GM19438 (cell line): ENCODE measurements around the gene SLC45A1.

Experiments
- ATAC-seq: cut with Tn5 transposase; IDR thresholded peaks from one replicate; pipeline ENCODE4 v1.9.1; 2021; ENCODE audit warnings: low read depth; ENCODE audit not compliant: unreplicated experiment

SLC45A1 gene

DNA sequence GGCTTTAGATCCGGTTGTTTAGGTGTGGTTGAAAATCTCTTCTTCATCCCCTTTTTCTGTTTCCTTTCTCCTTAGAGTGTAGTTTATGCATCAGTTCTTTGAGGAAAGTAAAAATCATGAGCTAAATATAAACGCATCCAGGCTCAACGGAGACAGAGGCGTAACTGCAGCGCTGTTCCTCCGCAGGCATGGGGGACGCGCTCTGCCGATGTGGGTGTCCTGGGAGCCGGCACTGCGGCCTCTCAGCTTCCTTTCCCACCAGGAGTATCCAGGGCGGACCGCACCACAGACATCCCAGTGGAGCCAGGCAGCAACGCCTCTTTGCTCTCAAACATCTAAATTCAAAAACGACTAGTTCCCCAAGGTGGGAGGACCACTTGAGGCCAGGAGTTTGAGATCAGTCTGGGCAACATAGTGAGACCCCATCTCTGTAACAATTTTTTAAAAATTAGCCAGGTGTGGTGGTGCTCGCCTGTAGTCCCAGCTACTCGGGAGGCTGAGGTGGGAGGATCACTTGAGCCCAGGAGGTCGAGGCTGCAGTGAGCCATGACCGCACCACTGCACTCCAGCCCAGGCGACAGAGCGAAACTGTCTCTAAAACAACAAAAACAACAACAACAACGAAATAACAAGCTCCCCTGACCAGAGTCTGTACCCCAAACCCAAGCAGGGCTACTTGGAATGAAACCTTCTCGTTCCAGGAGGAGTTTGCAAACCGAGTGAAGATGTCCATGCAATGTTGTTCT, 16.4 kb downstream of the SLC45A1 start:
- no peak for ATAC-seq

DNA sequence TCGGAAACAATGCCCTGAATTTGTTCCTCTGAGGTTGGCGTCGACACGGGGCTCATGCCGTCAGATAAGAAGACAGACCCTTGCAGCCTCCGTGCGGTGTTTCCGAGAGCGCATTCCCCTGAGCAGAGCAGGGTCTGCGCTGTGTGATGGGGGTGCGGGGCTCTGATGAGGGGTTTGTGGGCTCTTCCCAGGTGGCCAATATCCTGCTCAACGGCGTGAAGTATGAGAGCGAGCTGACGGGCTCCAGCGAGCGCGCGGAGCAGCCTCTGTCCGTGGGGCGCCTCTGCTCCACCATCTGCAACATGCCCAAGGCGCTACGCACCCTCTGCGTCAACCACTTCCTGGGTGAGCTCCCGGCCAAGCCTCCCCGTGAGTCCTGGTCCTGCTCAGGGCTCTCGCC, 17.3 kb downstream of the SLC45A1 start:
- ATAC-seq: no peak

DNA sequence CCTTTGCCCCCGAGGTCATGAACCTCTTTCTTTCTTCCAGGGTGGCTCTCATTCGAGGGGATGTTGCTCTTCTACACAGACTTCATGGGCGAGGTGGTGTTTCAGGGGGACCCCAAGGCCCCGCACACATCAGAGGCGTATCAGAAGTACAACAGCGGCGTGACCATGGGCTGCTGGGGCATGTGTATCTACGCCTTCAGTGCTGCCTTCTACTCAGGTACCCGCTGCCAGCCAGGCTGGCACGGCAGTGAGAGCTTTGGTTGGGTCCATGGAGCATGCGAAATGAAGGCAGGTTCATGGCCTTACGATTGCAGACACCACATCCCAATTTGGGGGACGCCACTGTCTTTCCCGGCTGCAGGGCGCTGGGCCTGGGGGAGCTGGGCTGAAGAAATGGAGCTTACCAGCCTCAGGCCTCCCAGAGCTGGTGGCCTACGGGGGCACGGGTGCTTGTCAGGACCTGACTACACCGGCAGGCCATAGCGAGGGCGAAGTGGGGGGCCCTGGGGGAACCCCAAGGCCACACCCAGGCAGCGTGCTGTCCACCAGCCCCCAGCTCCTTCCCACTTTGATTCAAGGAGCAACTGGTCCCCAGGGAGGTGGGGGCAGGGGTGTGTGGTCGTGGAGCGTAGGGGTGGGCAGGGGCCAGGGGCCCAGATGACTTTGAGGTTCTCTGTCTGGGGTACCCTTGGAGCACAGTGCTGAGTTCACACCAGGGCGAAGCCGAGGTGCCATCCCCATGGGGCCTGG, 20.0 kb downstream of the SLC45A1 start:
- no peak for ATAC-seq

DNA sequence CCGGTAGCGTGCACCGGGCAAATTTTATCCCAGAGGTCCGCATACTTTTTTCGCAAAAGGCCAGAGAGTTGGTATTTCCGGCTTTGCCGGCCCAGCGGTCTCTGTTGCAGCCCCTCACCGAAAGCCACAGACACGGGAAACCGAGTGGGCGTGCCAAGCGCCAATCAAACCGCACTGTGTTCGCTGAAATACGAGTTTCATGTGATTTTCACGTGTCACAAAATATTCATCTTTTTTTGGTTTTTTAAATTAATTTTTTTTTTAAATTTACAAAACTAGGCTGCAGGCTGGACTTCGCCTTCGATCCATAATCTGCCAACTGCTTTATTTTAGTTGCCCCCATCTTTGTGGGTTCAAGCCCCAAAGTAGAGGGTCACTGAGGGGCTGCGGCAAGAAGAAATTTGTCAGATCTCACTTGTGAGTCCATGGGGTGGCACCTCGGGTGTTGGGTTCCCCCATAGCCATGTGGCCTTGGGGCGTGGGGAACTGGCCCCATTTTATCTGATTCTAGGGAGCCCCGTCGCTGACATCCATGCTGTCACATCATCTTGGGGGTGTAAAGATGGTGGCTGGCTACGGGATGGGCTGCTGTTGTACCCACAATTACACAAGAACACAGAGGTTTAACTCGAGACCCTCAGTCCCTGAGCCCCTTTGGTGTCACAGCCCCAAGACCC, 20.8 kb downstream of the SLC45A1 start:
- ATAC-seq: no peak

DNA sequence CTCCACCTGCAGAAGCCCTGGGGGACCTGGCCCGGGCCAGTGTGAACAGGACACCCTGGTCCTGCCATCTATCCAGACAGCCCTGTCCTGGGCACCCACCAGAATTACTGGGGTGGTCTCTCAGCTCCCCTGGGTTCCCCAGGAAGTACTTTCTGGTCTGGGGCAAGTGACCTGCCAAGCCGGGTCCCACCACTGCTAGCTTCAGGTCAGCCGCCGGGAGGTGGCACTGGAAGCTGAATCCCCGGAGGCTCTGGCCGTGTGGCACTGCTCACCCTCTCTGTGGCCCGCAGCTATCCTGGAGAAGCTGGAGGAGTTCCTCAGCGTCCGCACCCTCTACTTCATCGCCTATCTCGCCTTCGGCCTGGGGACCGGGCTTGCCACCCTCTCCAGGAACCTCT, 21.3 kb downstream of the SLC45A1 start:
- ATAC-seq: no peak

DNA sequence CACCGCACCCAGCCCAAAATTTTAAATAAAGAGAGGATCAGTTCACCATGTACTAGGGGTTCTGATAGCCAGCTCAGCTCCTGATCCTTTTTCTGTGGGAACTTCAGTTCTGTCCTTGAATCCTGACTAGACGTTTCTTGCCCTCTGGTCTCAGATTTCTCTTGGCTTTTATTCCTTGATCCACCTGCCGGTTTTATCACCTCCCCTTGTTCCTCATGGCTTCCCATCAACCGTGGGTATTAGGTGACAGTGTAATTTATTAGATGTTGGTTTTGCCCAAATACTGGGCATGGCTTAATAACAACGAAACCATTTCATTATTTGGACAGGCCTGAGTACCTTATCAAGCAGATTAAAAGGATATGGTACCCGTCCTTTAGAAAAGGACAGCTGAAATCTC, 22.5 kb downstream of the SLC45A1 start:
- ATAC-seq: no peak

DNA sequence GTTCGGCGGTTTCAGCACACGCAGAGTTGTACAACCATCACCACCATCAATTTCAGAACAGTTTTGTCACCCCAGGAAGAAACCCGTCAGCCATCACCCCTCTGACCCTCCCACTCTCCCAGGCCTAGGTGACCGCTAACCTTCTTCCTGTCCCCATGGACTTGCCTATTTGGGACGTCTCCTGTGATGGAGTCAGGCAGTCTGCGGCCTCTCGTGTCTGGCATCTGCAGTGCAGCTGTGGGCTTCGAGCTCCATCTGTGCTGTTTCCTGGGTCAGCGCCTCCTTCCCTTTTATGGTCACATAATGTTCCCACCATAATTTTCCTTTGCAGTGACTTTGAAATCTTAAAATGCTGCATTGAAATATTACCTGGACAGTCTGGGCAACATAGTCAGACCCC, 24.4 kb downstream of the SLC45A1 start:
- no peak for ATAC-seq

DNA sequence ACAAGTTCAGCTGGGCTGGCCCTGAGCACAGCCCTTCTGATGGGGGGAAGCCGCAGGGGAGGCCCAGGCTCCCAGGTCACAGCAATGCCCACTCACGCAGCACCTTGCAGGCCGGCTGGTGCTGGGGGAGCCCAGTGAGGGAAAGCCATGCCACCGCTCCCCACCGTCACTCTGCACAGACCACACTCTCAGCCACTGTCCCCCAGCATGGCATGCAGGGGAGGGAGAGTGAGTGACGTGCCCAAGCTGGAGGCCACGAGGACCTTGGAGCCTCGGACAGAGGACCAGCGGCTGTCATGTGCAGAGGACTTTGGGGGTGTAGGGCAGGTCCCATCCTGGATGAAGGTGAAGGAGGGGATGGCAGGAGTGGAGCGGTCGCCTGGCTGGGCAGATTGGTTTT, 25.1 kb downstream of the SLC45A1 start:
- ATAC-seq: no peak

DNA sequence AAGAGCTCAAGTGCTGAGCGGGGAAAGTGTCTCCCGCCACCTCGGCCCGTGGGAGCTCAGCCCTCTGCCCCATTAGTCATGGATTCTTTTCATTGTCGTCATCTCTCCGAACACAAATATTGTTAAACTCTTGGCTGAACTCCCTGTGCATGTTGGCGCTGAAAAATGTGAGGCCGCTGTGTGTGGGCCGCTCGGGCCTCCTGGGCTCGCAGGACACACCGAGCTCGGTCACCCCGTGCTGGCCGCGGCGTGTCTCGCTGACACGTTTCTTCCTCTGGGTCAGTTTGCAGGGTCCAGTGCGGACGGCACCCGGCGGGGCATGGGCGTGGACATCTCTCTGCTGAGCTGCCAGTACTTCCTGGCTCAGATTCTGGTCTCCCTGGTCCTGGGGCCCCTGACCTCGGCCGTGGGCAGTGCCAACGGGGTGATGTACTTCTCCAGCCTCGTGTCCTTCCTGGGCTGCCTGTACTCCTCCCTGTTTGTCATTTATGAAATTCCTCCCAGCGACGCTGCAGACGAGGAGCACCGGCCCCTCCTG, 25.6 kb downstream of the SLC45A1 start:
- ATAC-seq: no peak

DNA sequence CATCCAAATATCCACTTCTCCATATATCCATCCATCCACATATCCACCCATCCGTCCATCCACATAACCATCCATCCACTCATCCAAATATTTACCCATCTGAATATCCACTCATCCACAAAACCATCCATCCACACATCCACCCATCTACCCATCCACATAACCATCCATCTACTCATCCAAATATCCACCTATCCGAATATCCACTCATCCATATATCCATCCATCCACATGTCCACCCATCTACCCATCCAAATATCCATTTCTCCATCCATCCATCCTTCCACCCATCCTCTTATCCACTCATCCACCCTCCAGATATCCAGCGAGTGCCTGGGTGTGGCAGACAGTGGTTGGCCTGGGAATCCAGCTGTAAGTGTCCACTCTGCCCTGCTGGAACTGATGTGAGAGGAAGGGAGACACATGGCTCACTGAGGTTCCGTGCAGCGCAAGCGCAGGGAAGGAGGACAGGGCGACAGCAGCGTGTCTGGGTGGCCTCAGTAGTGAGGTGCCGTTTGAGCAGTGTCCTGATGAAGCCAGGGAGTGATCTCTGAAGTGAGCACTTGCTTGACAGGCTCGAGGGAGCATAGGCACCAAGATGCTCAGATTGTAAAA, 27.1 kb downstream of the SLC45A1 start:
- ATAC-seq: no peak

DNA sequence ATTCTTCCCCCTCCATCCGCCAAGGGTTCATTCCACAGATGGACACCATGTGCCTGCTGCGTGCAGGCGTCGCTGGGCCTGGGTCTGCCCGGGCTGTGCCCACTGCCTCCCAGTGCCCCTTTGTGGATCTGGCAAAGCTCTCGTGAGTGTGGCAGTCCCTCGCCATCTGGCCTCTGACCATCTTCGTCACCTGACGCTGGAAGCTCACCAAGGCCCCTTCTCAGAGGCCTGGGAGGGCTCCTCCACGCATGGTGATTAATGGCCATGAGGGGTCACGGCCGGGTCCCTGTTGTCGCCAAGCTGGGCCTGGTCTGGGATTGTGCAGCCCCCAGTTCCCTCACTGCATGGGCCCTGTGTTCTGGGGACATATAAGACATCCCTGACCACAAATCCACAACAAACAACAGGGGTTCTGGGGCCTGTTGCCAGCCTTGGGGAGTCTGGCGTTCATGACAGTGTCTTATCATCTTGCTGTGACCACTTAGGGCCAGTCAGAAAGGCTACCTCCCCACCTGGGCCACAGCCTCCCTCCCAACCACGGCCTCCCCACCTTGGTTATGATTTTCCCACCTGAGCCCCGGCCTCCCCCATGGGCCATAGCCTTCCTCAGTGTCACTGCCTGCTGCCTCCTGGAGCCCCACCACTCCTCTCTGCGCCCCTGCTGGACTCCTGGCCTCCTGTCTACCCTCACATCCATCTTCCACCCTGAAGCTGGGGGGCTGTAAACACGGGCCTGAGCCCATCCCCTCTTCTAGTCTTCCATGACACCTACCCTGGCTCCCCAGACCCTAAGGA, 27.9 kb downstream of the SLC45A1 start:
- no peak for ATAC-seq

DNA sequence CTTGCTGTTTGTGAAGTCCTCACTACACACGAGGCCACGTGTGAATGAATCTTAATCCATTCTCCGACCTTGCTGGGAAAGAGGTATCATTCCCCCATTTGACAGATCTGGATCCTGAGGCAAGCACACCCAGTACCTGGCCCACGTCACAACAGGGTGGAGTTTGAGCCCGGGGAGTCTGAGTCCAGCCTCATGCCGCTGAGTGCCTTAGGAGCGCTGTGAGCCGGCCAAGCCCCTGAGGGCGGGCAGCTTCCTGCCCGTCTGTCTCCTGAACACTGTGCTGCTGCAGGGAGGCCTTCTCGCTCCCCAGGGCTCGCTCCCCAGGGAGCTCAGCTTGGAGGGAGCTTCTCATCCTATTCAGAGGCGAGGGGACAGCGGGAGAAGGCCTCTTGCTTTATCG, 29.7 kb downstream of the SLC45A1 start:
- ATAC-seq: no peak

DNA sequence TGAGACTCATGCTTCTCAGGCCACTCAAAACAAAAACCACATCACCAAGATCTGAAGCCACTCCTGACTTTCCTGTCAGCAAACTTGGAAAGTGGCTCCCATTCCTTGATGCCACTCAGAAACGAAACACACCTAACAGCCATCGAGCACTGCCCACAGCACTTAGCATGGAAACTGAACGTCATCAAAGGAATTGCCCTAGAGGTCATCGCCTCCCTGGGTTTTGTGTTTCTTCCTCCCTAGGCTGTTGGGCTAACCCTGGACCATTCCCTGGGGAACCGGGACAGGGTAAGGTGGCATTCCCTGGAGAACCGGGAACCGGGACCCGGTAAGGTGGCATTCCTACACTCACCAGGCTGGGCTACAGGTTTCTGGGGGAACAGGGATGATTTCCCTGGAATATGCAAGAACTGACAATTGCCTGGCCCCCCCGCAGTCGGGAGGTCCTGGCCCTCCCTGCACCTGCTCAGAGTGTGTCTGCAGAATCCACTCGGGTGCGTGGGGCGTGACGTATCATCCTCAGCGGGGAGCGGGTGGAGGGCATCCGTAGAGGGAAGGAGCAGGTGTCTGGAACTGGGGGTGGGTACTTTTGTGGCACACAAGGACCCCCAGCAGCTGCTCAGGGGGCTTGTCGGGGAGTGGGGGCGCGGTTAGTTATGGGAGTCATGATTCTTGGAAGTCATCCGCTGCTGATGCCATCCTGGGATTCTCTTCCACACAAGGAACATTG, 30.3 kb downstream of the SLC45A1 start:
- no peak for ATAC-seq

DNA sequence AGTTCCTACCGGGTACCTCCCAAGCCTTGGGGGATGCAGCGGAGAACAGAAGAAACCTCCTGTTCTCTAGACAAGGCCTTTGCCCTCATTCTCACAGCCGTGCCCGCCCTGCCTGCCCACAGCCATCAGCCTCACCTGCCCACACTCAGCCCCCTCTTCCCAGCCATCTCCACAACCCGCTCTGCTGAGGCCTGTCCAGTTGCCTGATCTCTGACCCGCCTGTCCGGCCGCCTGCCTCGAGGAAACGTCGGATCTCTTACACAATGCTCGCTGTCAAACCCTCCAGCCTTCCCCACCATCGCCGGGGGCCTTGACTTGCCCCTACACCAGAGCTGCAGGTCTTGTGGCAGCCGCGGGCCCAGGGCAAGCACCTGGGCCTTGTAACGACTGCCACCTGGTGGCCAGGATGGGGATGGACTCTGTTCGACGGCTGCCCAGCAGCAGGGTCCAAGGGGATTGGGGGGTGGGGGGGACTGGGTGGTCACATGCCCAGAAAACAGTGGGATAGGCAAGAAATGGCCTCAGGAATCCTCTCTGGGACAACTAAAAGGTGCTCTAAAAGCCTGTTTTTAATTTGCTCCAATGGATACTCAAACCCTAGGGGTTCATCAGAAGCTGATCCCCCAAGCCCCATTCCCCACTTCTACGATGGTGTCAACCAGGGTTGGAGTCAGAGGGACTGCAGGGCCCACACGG, 31.0 kb downstream of the SLC45A1 start:
- ATAC-seq: no peak

DNA sequence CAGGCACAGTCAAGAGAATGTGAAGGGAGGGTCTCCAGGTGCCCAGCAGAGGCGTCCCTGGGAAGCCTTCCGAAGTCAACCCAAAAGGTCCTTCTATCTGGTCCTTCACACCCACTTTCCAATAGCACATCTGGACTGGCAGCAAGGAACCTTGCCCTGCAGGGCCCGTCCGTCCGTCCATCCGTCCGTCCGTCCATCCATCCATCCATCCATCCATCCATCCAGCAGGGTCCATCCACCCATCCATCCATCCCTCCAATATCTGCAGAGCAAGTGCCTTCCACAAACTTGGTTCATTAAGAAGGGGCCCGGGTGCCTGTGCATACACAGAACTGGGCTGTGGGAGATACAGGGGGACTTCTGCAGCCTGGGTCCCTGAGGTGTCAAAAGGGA, 31.6 kb downstream of the SLC45A1 start:
- no peak for ATAC-seq

DNA sequence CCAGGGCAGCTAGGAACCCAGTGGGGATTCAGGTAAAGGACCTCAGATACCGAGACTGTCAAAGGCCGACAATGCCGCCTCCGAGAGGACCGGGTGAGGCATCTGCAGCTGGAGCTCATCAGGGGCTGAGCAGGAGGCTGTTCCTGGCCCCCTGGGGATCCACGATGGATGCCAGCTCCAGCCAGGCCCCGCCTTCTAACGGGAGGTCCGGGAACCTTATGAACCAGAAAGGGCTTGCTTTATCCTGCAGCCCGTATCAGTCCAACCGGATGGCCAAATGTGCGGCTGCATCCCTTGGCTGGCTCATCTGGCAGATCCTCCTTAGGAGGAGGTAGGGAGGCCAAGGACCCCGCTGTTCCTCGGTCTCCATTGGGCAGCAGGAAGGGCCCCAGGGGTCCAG, 32.0 kb downstream of the SLC45A1 start:
- no peak for ATAC-seq

DNA sequence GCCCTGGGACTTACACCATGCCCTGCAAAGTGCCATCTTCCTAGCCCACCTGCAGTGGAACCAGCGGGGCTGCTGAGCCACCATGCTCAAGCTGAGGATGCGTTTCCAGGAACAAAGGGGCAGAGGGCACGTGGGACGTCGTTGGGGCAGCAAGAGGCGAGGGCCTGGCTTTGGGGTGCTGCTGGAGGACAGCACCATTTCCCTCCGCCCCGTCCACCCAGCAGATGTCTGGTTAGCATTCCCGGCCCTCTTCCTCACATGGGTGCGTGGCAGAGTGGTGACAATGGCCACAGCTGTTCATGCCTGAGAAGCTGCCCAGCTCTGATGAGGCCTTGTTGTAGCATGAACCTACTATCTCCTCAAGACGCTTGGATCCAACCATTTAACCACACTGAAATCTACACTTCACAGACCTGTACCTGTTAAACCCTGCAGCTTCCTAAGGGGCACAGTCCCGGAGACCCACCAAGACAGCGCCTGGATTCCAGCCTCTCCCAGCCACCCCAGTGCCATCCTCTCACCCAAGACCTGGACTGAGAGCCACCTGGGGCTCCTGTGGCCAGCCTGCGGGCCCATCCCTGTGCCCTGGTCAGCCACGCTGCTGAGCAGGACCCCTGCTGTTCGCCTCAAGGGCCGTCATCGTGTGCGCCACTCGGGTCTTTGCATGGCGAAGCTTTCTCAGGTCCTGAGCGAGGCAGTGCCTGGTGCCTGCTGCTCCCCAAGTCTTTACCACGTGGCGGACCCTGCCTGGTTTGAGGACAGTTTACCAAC, 33.2 kb downstream of the SLC45A1 start:
- no peak for ATAC-seq
